GM06990 (cell line): Measurements from ENCODE around the gene OR9G1.
"Not testable (repeated sequence)": the region's sequence is repeated elsewhere in the genome, so short reads cannot be mapped to it uniquely, and the experiment has no call there.

ENCODE experiments used
- DNase-seq: peaks from one replicate; pipeline ENCODE4 v3.0.0-alpha.2; 2011; ENCODE audit not compliant: insufficient read length; ENCODE audit errors: extremely low read depth
- H3K27me3 ChIP-seq: replicated peaks from 2 replicates; pipeline ENCODE4 v1.6.0; 2011; ENCODE audit warnings: low read length; ENCODE audit not compliant: control insufficient read depth, insufficient read depth
- H3K36me3 ChIP-seq: 2 replicates; pipeline ENCODE4 v1.5.1; 2011; ENCODE audit warnings: low read length; ENCODE audit not compliant: control insufficient read depth, insufficient read depth
- H3K4me3 ChIP-seq: replicated peaks from 2 replicates; pipeline ENCODE4 v1.5.1; 2011; ENCODE audit warnings: low read depth, mild to moderate bottlenecking, control low read depth, low read length
- TF ChIP-seq, protein P1 (sequence below): IDR thresholded peaks from 2 replicates; pipeline ENCODE4 v1.5.1; 2011; ENCODE audit warnings: low read length, control low read depth, mild to moderate bottlenecking, inconsistent platforms; ENCODE audit not compliant: insufficient read depth, poor library complexity, severe bottlenecking

OR9G1 gene, protein sequence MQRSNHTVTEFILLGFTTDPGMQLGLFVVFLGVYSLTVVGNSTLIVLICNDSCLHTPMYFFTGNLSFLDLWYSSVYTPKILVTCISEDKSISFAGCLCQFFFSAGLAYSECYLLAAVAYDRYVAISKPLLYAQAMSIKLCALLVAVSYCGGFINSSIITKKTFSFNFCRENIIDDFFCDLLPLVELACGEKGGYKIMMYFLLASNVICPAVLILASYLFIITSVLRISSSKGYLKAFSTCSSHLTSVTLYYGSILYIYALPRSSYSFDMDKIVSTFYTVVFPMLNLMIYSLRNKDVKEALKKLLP

DNA sequence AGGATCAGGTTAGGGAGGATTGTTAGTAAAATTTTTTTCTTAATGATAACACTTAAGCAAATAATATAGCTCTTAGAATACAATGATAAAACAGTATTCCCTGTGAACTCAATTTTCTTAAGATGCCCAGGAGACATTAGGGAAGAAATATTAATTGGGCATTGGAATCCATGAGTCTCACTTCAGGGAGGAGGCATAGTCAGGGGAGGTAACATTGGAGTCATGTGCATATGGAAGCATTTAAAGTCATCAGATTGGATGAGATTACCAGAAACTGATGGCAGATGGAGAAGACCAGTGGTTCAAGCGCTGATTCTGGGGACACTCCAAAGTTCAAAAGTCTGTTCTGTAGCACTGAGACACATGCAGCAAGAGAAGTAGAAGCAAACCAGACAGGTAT, at the start of gene OR9G1:
Gene OR9G1 (plus strand): TSS at position 301 of the 400 bp plus-strand sequence. CDS start 1,293 bp downstream, outside the sequence.
- Histone ChIP-seq H3K4me3 (no peak within 1 kb of the TSS), H3K27me3 (no peaks in the 10 kb centered on the region), H3K36me3 (no peaks in the 10 kb centered on the region)
- DNase-seq = no peak
- TF ChIP-seq, protein P1, sequence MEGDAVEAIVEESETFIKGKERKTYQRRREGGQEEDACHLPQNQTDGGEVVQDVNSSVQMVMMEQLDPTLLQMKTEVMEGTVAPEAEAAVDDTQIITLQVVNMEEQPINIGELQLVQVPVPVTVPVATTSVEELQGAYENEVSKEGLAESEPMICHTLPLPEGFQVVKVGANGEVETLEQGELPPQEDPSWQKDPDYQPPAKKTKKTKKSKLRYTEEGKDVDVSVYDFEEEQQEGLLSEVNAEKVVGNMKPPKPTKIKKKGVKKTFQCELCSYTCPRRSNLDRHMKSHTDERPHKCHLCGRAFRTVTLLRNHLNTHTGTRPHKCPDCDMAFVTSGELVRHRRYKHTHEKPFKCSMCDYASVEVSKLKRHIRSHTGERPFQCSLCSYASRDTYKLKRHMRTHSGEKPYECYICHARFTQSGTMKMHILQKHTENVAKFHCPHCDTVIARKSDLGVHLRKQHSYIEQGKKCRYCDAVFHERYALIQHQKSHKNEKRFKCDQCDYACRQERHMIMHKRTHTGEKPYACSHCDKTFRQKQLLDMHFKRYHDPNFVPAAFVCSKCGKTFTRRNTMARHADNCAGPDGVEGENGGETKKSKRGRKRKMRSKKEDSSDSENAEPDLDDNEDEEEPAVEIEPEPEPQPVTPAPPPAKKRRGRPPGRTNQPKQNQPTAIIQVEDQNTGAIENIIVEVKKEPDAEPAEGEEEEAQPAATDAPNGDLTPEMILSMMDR = no peak

DNA sequence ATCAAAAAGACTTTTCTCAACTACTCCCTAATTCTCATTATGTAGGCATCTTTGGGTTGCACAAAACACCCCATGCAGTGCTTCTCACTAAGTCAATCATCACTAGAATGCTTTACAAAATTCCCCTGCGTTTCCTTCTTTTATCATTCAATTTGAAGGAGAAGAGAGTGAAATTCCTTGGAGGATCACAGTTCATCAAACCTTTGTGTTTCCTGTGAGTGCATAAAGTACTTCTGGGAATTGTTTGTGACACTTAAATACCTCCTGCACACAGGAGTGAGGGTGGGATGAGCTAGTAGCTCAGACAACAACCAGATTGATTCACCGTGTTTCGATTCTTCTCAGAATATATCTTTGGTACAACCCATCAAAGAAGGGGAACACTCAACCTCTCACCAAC, 39.1 kb upstream of the OR9G1 start:
- H3K27me3 ChIP-seq = no peaks in the 10 kb centered on the region
- H3K4me3 ChIP-seq = no peak overlapping the region
- DNase-seq = no peak
- TF ChIP-seq, protein P1 = no peak
- H3K36me3 ChIP-seq = no peaks in the 10 kb centered on the region

DNA sequence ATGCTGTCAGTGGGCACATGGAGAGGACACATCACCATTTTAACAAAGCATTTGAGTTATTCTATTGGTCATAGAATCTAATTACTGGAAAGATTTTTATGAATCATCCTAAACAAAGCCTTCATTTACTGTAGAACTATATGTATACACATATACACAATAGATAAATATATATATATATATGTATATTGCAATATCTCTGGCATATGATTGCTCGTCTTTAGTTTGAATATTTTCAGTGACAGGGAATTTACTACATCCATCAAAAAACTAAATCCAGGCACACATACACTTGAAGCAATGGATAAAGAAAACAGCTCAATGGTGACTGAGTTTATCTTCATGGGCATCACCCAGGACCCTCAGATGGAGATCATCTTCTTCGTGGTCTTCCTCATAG, 35.5 kb upstream of the OR9G1 start, which contains the start of gene OR5AR1:
Gene OR5AR1 (plus strand): TSS at position 301 of the 400 bp plus-strand sequence. CDS start 0 bp downstream, at position 301.
- no peak within 1 kb of the TSS for H3K4me3 ChIP-seq
- no peaks in the 10 kb centered on the region for H3K36me3 ChIP-seq
- TF ChIP-seq, protein P1 = no peak
- no peak for DNase-seq
- H3K27me3 ChIP-seq = no peaks in the 10 kb centered on the region

DNA sequence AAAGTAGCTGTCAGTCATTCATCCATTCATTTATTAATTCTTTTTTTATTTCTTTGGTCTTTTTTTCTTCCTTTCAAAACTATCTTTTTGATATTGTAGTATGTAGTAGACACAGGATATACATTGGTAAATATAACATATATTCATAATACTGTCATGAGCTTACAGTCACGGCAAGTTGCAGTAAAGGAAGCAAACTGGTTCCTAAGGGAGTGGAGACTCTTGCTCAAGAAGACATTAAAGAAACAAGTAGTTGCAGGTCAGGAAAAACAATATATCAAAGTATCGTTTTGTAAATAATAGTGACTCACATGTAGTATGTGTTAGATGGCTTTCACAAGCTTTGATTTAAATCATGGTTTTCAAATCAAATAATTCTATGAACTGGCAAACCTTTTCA, 27.9 kb upstream of the OR9G1 start:
- H3K4me3 ChIP-seq = no peak overlapping the region
- H3K27me3 ChIP-seq = no peaks in the 10 kb centered on the region
- H3K36me3 ChIP-seq = no peaks in the 10 kb centered on the region
- TF ChIP-seq, protein P1 = no peak
- no peak for DNase-seq

DNA sequence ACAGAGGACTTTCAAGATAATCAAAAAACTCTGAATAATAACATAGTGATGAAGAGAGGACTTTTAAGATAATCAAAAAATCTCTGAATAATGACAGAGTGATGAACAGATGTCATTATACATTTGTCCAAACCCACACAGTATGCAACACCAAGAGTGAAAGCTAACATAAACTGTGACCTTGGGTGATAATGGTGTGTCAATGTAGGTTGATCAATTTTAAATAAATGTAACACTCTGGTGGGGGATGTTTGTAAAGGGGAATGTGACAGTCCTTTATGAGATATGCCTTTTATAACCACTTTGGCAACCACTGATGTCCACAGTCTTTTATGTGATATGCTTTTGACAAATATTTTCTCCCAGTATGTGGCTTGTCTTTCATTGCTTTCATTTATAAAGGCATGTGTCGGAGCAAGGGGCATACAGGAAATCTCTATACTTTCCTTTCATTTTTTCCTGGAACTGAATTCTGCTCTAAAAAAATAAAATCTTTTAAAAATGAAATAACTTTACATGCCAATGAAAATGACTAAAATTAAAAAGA, 10.3 kb upstream of the OR9G1 start:
- no peak for DNase-seq
- no peak overlapping the region for H3K4me3 ChIP-seq
- H3K27me3 ChIP-seq = no peaks in the 10 kb centered on the region
- TF ChIP-seq, protein P1 = no peak
- no peaks in the 10 kb centered on the region for H3K36me3 ChIP-seq

DNA sequence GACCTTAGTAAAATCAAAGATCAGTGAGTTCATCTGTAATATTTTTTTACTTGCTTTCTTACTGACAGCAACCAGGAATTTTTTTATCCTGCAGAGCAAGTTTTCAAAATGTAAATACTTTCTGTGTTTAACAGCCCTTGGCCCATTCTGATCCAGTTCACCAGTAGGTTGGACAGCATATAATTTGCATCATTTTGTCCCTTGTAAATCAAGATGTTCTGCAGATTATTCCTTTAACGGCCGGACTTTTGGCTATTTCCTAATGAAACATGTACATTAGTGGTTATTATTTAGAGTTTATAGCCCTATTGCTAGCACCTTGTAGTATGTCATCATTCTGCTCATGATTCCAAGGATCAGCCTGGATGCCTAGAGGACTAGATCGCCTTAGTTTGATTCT, 7.7 kb upstream of the OR9G1 start:
- DNase-seq, H3K4me3 ChIP-seq, H3K27me3 ChIP-seq, H3K36me3 ChIP-seq: not testable (repeated sequence)
